ENCODE data around the gene S100A3. TPM values are rescaled to one million over a fixed set of nuclear protein-coding genes. Genes with fewer than 3 reads are reported as not detected.
"Not testable (repeated sequence)": the region's sequence is repeated elsewhere in the genome, so short reads cannot be mapped to it uniquely, and the experiment has no call there.

Gene S100A3
- total RNA-seq, 2 donors from 2014 or later: 0.46 TPM; not detected in 1

GRCh38 chr1:153588482-153588881 lies 39.4 kb upstream of the S100A3 start:
- Histone ChIP-seq H3K27me3 (replicated peaks; ENCODE audit: insufficient read depth) (no peaks in the 10 kb centered on the region), H3K9me3 (no peaks in the 10 kb centered on the region), H3K27ac (no peak overlapping the region), H3K4me3 (no peak overlapping the region), H3K36me3 (no peaks in the 10 kb centered on the region), H3K4me1 (replicated peaks) (no peaks in the 10 kb centered on the region)
- intact Hi-C loops (cut with DNase I): no loop called here
- WGBS: 91% methylated on average over 2 of the region's 2 CpGs
- TF ChIP-seq POLR2A (IDR thresholded peaks at IDR 0.05) (no peak), CTCF (IDR thresholded peaks at IDR 0.05) (no peak), POLR2AphosphoS5 (IDR thresholded peaks at IDR 0.05) (no peak)
- no peak for DNase-seq (ENCODE audit: low spot score)

- 91% methylated on average over 10 of the region's 10 CpGs for WGBS
- H3K27ac ChIP-seq; H3K27me3 ChIP-seq (replicated peaks; ENCODE audit: insufficient read depth); DNase-seq (ENCODE audit: low spot score); H3K4me3 ChIP-seq; H3K4me1 ChIP-seq (replicated peaks); H3K9me3 ChIP-seq; H3K36me3 ChIP-seq; intact Hi-C loops (cut with DNase I): not testable (repeated sequence)
Measured at GRCh38 chr1:153588033-153588432, 39.0 kb upstream of the S100A3 start.

- H3K27ac ChIP-seq: no peak overlapping the region
- TF ChIP-seq POLR2A (IDR thresholded peaks at IDR 0.05): no peak
- TF ChIP-seq CTCF (IDR thresholded peaks at IDR 0.05): no peak
- no peak for TF ChIP-seq POLR2AphosphoS5 (IDR thresholded peaks at IDR 0.05)
- H3K4me3 ChIP-seq: no peak overlapping the region
- H3K4me1 ChIP-seq (replicated peaks): no peaks in the 10 kb centered on the region
- intact Hi-C loops (cut with DNase I): no loop called here
- no peak for DNase-seq (ENCODE audit: low spot score)
- 65% methylated on average over 5 of the region's 5 CpGs for WGBS
- no peaks in the 10 kb centered on the region for H3K9me3 ChIP-seq
- no peaks in the 10 kb centered on the region for H3K36me3 ChIP-seq
- H3K27me3 ChIP-seq (replicated peaks; ENCODE audit: insufficient read depth): no peaks in the 10 kb centered on the region
Measured at GRCh38 chr1:153587314-153587713, 38.3 kb upstream of the S100A3 start.

- H3K27me3 ChIP-seq (replicated peaks; ENCODE audit: insufficient read depth): no peaks in the 10 kb centered on the region
- no peaks in the 10 kb centered on the region for H3K9me3 ChIP-seq
- DNase-seq (ENCODE audit: low spot score): no peak
- 9% methylated on average over 1 of the region's 1 CpG for WGBS
- no peak overlapping the region for H3K27ac ChIP-seq
- TF ChIP-seq POLR2A (IDR thresholded peaks at IDR 0.05) (no peak), POLR2AphosphoS5 (IDR thresholded peaks at IDR 0.05) (no peak), CTCF (IDR thresholded peaks at IDR 0.05) (no peak)
- intact Hi-C loops (cut with DNase I): no loop called here
- no peaks in the 10 kb centered on the region for H3K4me1 ChIP-seq (replicated peaks)
- no peaks in the 10 kb centered on the region for H3K36me3 ChIP-seq
- no peak overlapping the region for H3K4me3 ChIP-seq
Measured at GRCh38 chr1:153586347-153586746, 37.3 kb upstream of the S100A3 start.

GRCh38 chr1:153585006-153585405 lies 35.9 kb upstream of the S100A3 start:
- 98% methylated on average over 1 of the region's 1 CpG for WGBS
- Histone ChIP-seq H3K9me3 (no peaks in the 10 kb centered on the region), H3K4me1 (replicated peaks) (no peaks in the 10 kb centered on the region), H3K27ac (no peak overlapping the region), H3K27me3 (replicated peaks; ENCODE audit: insufficient read depth) (no peaks in the 10 kb centered on the region), H3K36me3 (no peaks in the 10 kb centered on the region), H3K4me3 (no peak overlapping the region)
- no peak for TF ChIP-seq CTCF (IDR thresholded peaks at IDR 0.05)
- TF ChIP-seq POLR2AphosphoS5 (IDR thresholded peaks at IDR 0.05): no peak
- TF ChIP-seq POLR2A (IDR thresholded peaks at IDR 0.05): no peak
- no peak for DNase-seq (ENCODE audit: low spot score)
- intact Hi-C loops (cut with DNase I): no loop called here

Data from prostate gland (tissue), 2 donors.